GM23338 (cell line): ENCODE data around the gene DAPK2. TPM values are rescaled to one million over a fixed set of nuclear protein-coding genes. Genes with fewer than 3 reads are reported as not detected.

Source experiments
- ATAC-seq: fragments of 200-7000 bp; cut with Tn5 transposase; 3 replicates; pipeline ENCODE4 v1.9.1; 2020
- DNase-seq: peaks from one replicate; pipeline ENCODE4 v3.0.0-alpha.2; 2015; ENCODE audit warnings: low spot score
- H2AFZ ChIP-seq: fragments of 200-600 bp; sonication (generic); 2 replicates; pipeline ENCODE4 v1.8.0; 2016; ENCODE audit warnings: antibody characterized with exemption, mild to moderate bottlenecking, moderate library complexity
- H3F3A ChIP-seq: fragments of 200-600 bp; sonication (generic); replicated peaks from 2 replicates; pipeline ENCODE4 v1.8.0; 2017; ENCODE audit warnings: antibody characterized with exemption, mixed run types, low read depth
- H3K27ac ChIP-seq: fragments of 200-600 bp; sonication (generic); 2 replicates; pipeline ENCODE4 v1.6.1; 2016; ENCODE audit warnings: low read depth
- H3K27me3 ChIP-seq: fragments of 200-600 bp; sonication (generic); 2 replicates; pipeline ENCODE4 v1.8.0; 2016; ENCODE audit warnings: mild to moderate bottlenecking, mixed run types, moderate library complexity; ENCODE audit not compliant: insufficient read depth
- H3K36me3 ChIP-seq: fragments of 200-600 bp; sonication (generic); 2 replicates; pipeline ENCODE4 v1.8.0; 2016; ENCODE audit warnings: mild to moderate bottlenecking; ENCODE audit not compliant: insufficient read depth
- H3K4me1 ChIP-seq: fragments of 200-600 bp; sonication (generic); 2 replicates; pipeline ENCODE4 v1.8.0; 2016; ENCODE audit warnings: mild to moderate bottlenecking, moderate library complexity; ENCODE audit not compliant: insufficient read depth
- H3K4me2 ChIP-seq: fragments of 200-600 bp; sonication (generic); 2 replicates; pipeline ENCODE4 v1.7.1; 2017; ENCODE audit warnings: mixed run types
- H3K4me3 ChIP-seq: fragments of 200-600 bp; sonication (generic); 2 replicates; pipeline ENCODE4 v1.6.1; 2016; ENCODE audit warnings: mixed run types
- H3K79me2 ChIP-seq: fragments of 200-600 bp; sonication (generic); replicated peaks from 2 replicates; pipeline ENCODE4 v1.8.0; 2017; ENCODE audit warnings: mild to moderate bottlenecking; ENCODE audit not compliant: insufficient read depth
- H3K9me2 ChIP-seq: fragments of 200-600 bp; sonication (generic); 2 replicates; pipeline ENCODE4 v1.8.0; 2017; ENCODE audit not compliant: insufficient read depth
- H4K20me1 ChIP-seq: fragments of 200-600 bp; sonication (generic); replicated peaks from 2 replicates; pipeline ENCODE4 v1.8.0; 2017; ENCODE audit warnings: mild to moderate bottlenecking; ENCODE audit not compliant: insufficient read depth
- H3K27ac Mint-ChIP-seq: 2 replicates; pipeline ENCODE4 v1.8.0; 2020; ENCODE audit warnings: inconsistent platforms, mild to moderate bottlenecking, moderate library complexity, mixed read lengths
- H3K27me3 Mint-ChIP-seq: 3 replicates; pipeline ENCODE4 v1.8.0; 2022; ENCODE audit warnings: low read depth, mild to moderate bottlenecking, moderate library complexity, mixed read lengths, inconsistent platforms; ENCODE audit not compliant: insufficient read depth, poor library complexity
- H3K36me3 Mint-ChIP-seq: 3 replicates; pipeline ENCODE4 v1.8.0; 2021; ENCODE audit warnings: low read depth, mild to moderate bottlenecking, inconsistent platforms, moderate library complexity, mixed read lengths
- H3K4me1 Mint-ChIP-seq: 3 replicates; pipeline ENCODE4 v1.8.0; 2020; ENCODE audit warnings: mild to moderate bottlenecking, inconsistent platforms, mixed read lengths
- H3K4me3 Mint-ChIP-seq: 3 replicates; pipeline ENCODE4 v1.8.0; 2021; ENCODE audit warnings: moderate library complexity, mild to moderate bottlenecking, inconsistent platforms, mixed read lengths
- H3K9me3 Mint-ChIP-seq: 3 replicates; pipeline ENCODE4 v1.8.0; 2020; ENCODE audit warnings: moderate library complexity, mild to moderate bottlenecking, inconsistent platforms, mixed read lengths
- CREB1 ChIP-seq: fragments of 250-450 bp; sonication (Bioruptor Pico); IDR thresholded peaks from 2 replicates; pipeline ENCODE4 v1.5.0; 2020; ENCODE audit warnings: low read depth, mild to moderate bottlenecking, moderate library complexity
- CTCF ChIP-seq, 2 experiments: fragments of 200-600 bp in 1 of 2; sonication (generic) in 1 of 2; conservative IDR thresholded peaks; 2 replicates each; pipeline versions ENCODE4 v1.5.1 to v1.6.1; 2016 to 2017; ENCODE audit warnings: antibody characterized with exemption in 2 of 2, low read depth in 2 of 2, mild to moderate bottlenecking in 2 of 2, moderate library complexity in 1 of 2
- ETS1 ChIP-seq: IDR thresholded peaks from 2 replicates; pipeline ENCODE4 v1.6.1; 2016; ENCODE audit warnings: antibody characterized with exemption
- EZH2 ChIP-seq: fragments of 200-600 bp; sonication (generic); IDR thresholded peaks from one replicate; pipeline ENCODE4 v1.8.0; 2017; ENCODE audit warnings: antibody characterized with exemption, mild to moderate bottlenecking, low read depth; ENCODE audit not compliant: unreplicated experiment
- EZH2phosphoT487 ChIP-seq: fragments of 200-600 bp; sonication (generic); IDR thresholded peaks from one replicate; pipeline ENCODE4 v1.8.1; 2018; ENCODE audit warnings: antibody characterized with exemption; ENCODE audit not compliant: unreplicated experiment
- JUNB ChIP-seq: IDR thresholded peaks from one replicate; pipeline ENCODE4 v1.6.1; 2016; ENCODE audit warnings: antibody characterized with exemption; ENCODE audit not compliant: unreplicated experiment
- NANOG ChIP-seq: IDR thresholded peaks from 2 replicates; pipeline ENCODE4 v1.6.1; 2016; ENCODE audit warnings: antibody characterized with exemption, borderline replicate concordance
- POLR2AphosphoS5 ChIP-seq: IDR thresholded peaks from 2 replicates; pipeline ENCODE4 v1.6.1; 2016; ENCODE audit warnings: antibody characterized with exemption, low read depth
- STAT1 ChIP-seq: IDR thresholded peaks from one replicate; pipeline ENCODE4 v1.6.1; 2016; ENCODE audit warnings: antibody characterized with exemption; ENCODE audit not compliant: unreplicated experiment
- ZNF114 ChIP-seq: fragments of 250-450 bp; sonication (Bioruptor Pico); IDR thresholded peaks from 2 replicates; pipeline ENCODE4 v1.5.0; 2020; ENCODE audit warnings: mild to moderate bottlenecking, moderate library complexity
- ZNF331 ChIP-seq: fragments of 250-450 bp; sonication (Bioruptor Pico); IDR thresholded peaks from 2 replicates; pipeline ENCODE4 v1.5.0; 2020; ENCODE audit warnings: low read depth, mild to moderate bottlenecking, moderate library complexity
- ZNF462 ChIP-seq: fragments of 250-450 bp; sonication (Bioruptor Pico); IDR thresholded peaks from 2 replicates; pipeline ENCODE4 v1.5.0; 2020; ENCODE audit warnings: mild to moderate bottlenecking, moderate library complexity
- polyA plus RNA-seq: library from polyadenylated mRNA; unstranded; fragments of >200 nt; fragmentation: Nextera tagmentation; extraction: Ambion mirVana; gene quantifications from 2 replicates; pipeline ENCODE4 v1.2.1, GENCODE V29; 2016
- total RNA-seq: library from RNA; depleted of rRNA; stranded (reverse); fragments of >200 nt; shearing (Covaris generic); gene quantifications from 2 replicates; pipeline ENCODE4 v1.2.3, GENCODE V29; 2014
- TF ChIP-seq, protein P1 (sequence below): IDR thresholded peaks from one replicate; pipeline ENCODE4 v1.6.1; 2018; ENCODE audit warnings: antibody characterized with exemption; ENCODE audit not compliant: unreplicated experiment

DAPK2 gene
- total and polyA plus RNA-seq, 2 experiments from 2014 or later: 1.6 to 3.1 TPM

DNA sequence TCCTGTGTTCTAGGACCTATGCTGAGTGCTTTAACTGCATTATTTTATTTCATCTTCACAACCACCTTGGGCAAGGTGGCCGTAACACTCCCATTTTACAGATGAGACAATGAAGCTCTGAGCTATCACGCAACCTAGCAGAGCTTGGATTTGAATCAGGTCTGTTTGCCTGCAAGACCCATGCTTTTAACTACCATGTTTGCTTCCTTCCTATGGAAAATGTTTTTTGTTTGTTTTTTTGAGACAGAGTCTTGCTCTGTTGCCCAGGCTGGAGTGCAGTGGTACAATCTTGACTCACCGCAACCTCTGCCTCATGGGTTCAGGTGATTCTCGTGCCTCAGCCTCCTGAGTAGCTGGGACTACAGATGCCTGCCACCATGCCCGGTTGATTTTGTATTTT is 187.8 kb downstream of the DAPK2 start (continued):
- TF ChIP-seq NANOG: no peak

GRCh38 chr15:63857461-63857856 is 188.8 kb downstream of the DAPK2 start:
- DNase-seq (no peak), ATAC-seq (no peak)
- Histone ChIP-seq H3K36me3 (no peaks in the 10 kb centered on the region; the same call in 1 of the 2 replicates), H3K9me2 (no peaks in the 10 kb centered on the region), H3K4me1 (no peaks in the 10 kb centered on the region), H4K20me1 (no peaks in the 10 kb centered on the region), H3K4me2 (no peak overlapping the region), H3K27me3 (no peaks in the 10 kb centered on the region), H3K4me3 (no peak overlapping the region), H3K79me2 (no peaks in the 10 kb centered on the region), H2AFZ (peak overlapping the region; percentile 23; the same call in 1 of the 2 replicates), H3F3A (no peaks in the 10 kb centered on the region), H3K27ac (no peak overlapping the region)
- Mint-ChIP-seq H3K9me3 (no peaks in the 10 kb centered on the region), H3K27ac (no peak overlapping the region), H3K36me3 (no peaks in the 10 kb centered on the region), H3K27me3 (peaks cover 6% of the 10 kb centered on the region), H3K4me3 (no peak overlapping the region), H3K4me1 (no peaks in the 10 kb centered on the region)
- no peak for TF ChIP-seq ETS1
- TF ChIP-seq ZNF462 (CRISPR knock-in tag): no peak
- TF ChIP-seq CTCF (conservative IDR thresholded peaks at IDR 0.05; ENCODE audit: low read depth in 2 of 2): no peak
- no peak for TF ChIP-seq EZH2
- TF ChIP-seq NANOG: no peak
- TF ChIP-seq JUNB: no peak
- TF ChIP-seq POLR2AphosphoS5: no peak
- no peak for TF ChIP-seq EZH2phosphoT487
- TF ChIP-seq, protein P1, sequence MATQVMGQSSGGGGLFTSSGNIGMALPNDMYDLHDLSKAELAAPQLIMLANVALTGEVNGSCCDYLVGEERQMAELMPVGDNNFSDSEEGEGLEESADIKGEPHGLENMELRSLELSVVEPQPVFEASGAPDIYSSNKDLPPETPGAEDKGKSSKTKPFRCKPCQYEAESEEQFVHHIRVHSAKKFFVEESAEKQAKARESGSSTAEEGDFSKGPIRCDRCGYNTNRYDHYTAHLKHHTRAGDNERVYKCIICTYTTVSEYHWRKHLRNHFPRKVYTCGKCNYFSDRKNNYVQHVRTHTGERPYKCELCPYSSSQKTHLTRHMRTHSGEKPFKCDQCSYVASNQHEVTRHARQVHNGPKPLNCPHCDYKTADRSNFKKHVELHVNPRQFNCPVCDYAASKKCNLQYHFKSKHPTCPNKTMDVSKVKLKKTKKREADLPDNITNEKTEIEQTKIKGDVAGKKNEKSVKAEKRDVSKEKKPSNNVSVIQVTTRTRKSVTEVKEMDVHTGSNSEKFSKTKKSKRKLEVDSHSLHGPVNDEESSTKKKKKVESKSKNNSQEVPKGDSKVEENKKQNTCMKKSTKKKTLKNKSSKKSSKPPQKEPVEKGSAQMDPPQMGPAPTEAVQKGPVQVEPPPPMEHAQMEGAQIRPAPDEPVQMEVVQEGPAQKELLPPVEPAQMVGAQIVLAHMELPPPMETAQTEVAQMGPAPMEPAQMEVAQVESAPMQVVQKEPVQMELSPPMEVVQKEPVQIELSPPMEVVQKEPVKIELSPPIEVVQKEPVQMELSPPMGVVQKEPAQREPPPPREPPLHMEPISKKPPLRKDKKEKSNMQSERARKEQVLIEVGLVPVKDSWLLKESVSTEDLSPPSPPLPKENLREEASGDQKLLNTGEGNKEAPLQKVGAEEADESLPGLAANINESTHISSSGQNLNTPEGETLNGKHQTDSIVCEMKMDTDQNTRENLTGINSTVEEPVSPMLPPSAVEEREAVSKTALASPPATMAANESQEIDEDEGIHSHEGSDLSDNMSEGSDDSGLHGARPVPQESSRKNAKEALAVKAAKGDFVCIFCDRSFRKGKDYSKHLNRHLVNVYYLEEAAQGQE: no peak
- no peak for TF ChIP-seq STAT1
- no peak for TF ChIP-seq ZNF114 (CRISPR knock-in tag)
- TF ChIP-seq ZNF331 (CRISPR knock-in tag): no peak
- TF ChIP-seq CREB1 (CRISPR knock-in tag): no peak
